Stimulated activated CD4-positive, alpha-beta T cell treated with anti-CD3 and anti-CD28 coated beads, Interleukin-1b, Interleukin-23, amount 100 ng/mL, for 1 hour (primary cell): ENCODE data around the gene UGT2B15.
"Not testable (repeated sequence)": the region's sequence is repeated elsewhere in the genome, so short reads cannot be mapped to it uniquely, and the experiment has no call there.

ENCODE experiments used
- DNase-seq, 2 donors: peaks; one replicate each; pipeline ENCODE4 v3.0.0-alpha.2; 2020; ENCODE audit warnings: low read depth in 2 of 2

UGT2B15 gene

DNA sequence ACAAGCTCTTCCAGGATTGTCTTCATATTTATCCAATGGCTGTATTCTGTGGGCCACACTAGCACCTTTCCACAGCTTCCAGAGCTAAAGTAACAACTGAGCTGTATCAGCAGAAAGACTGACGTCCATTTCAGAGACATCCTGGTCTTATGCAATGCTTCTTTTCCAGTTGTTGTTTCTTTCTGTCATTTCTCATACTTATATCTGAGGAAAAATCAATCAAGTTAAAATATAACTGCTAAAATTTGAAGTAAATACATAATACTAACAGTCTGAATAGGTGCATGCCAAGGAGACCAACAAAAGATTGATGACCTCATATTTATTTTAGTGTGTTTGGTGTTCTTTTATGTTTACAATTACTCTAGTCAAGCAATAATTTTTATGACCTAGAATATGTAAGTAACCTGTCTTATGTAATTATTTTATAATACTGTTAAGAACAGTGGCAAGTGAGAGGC, at the start of gene UGT2B15:
Gene UGT2B15 (minus strand): TSS at position 174 of the 461 bp plus-strand sequence. CDS start 34 bp downstream, at position 140.
- not testable (repeated sequence) for DNase-seq

DNA sequence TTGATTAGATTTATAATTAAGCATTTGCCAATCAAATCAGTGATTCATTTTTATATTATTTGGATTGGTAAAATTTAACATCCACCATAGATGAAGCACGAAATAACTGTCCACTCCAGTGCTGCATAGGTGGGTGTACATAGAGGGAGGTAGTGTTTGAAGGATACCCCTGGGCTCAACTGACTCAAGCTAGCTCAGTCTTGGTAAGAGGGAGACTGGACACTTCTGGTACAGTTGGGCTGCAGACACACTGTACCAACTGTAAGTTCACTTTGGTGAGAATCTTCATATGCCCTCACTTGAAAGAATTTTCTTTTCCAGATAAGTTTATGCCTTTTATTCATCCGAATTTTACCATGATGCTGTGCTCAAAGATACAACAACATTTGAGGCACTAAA, 48.6 kb upstream of the UGT2B15 start:
- DNase-seq = no peak

DNA sequence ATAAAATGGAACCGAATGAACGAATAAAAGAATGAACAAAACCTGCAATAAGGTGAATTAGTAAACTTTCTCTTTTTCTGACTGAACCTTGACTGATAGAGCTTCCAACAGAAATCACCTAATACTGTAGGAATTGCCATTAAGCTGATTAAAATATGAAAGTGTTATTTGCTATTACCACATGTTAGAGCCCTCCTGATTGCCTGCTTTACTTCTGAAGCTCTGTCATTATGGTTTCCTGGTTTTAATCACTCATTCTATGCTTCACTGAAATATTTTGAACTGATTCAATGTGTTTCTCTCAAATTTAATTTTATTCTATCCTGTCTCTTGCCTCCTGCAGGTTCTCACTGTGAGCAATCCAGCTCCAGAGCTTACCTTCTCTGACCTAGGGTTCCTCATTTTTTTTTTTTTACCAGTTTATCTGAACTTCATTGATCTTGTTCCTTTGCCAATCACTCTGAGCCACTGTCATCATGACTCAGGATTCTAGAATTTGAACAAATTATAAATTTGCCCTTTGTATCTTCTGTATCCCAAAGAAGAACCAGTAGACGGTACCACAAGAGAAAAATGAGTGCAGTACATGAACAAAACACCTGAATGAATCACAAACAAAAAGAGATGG, 48.1 kb upstream of the UGT2B15 start:
- DNase-seq = no peak

DNA sequence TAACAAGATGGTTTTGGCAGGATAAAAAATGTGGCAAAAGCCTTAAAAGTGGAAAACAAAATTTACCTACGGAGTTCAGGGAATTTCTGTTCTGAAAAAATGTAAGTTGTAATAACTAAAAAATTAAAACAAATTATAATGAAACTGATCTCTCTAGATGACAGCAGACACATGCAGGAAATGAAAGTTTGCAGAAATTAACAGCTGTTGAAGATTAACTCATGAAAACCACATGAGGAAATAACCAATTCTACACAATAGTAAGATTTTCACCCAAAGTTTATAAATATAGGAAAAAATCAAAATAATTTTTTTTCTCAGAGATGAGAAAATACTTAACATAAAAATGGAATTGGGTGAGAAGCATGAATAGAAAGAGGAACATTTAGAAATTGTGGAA, 47.5 kb upstream of the UGT2B15 start:
- no peak for DNase-seq

DNA sequence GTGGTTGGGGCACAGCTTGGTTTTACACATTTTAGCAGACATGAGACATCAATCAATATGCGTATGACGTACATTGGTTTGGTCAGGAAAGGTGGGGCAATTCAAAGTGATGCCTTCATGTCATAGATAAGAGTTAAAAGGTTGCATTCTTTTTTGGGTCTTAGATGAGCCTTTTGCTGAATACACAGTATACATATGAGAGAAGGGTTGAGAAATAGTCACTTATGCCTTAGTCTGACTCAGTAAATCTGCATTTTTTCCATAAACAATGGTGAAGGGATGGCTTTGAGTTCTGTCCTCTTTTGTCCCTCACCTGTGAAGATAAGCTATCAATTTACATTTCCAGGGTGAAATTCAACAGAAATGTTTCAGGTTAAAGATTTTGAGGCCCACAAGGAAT, 43.9 kb upstream of the UGT2B15 start:
- DNase-seq = no peak

DNA sequence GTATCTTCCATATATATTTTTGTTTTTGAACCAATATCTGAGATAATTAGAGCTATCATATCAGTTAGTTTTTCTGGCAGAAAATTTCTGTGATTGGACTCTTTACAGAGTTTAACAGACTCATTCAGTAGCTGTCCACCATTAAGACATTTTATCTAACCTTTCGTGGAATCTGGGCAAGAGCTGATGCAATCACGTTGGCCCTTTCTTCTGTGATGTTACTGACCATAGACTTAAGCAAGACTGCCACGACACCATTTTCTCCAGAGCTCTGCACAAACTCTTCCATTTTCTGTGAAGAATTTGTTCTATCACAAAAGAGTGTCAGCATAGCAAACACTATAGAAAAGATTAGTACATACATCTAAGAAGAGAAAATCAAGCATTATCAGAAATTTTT, 41.8 kb upstream of the UGT2B15 start:
- DNase-seq = no peak

DNA sequence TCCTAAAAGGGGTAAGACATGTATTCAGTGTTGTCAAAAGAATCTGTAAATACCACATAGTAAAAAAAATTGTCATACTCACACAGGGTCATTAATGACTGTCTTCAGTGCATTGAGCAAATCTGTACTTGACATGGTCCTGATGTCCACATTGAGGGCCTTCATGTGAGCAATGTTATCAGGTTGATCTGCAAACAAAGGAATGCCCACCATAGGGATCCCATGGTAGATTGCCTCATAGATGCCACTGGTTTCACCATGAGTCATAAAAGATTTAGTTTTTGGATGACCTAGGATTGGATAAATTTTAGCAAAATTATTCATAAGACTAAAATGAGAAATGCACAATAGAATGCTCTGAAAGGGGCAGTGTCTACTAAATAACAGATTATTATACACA, 38.1 kb upstream of the UGT2B15 start:
- DNase-seq = no peak

DNA sequence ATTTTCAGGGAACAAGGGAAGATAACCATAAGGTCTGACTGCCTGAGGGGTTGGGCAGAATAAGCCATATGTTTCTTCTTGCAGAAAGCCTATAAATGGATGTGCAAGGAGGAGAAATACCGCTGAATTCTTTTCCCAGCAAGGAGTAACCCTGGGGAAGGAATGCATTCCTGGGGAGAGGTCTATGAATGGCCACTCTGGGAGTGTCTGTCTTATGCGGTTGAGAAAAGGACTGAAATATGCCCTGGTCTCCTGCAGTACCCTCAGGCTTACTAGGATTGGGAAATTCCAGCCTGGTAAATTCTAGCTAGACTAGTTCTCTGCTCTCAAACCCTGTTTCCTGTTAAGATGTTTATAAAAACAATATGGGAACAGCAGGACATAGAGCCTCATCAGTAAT, 32.7 kb upstream of the UGT2B15 start:
- not testable (repeated sequence) for DNase-seq

DNA sequence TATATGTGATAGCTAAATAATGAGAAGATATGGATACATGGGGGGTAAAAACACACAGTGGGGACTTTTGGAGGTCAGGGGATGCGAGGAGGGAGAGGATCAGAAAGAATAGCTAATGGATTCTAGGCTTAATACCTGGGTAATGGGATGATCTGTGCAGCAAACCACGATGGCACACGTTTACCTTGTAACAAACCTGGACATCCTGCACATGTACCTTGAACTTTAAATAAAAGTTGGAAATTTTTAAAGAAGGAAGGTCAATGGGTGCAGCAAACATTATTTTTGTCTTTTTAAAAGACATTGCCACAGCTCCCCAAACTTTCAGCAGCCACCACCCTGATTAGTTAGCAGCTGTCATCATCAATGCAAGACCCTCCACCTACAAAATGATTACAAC, 29.7 kb upstream of the UGT2B15 start:
- no peak for DNase-seq

DNA sequence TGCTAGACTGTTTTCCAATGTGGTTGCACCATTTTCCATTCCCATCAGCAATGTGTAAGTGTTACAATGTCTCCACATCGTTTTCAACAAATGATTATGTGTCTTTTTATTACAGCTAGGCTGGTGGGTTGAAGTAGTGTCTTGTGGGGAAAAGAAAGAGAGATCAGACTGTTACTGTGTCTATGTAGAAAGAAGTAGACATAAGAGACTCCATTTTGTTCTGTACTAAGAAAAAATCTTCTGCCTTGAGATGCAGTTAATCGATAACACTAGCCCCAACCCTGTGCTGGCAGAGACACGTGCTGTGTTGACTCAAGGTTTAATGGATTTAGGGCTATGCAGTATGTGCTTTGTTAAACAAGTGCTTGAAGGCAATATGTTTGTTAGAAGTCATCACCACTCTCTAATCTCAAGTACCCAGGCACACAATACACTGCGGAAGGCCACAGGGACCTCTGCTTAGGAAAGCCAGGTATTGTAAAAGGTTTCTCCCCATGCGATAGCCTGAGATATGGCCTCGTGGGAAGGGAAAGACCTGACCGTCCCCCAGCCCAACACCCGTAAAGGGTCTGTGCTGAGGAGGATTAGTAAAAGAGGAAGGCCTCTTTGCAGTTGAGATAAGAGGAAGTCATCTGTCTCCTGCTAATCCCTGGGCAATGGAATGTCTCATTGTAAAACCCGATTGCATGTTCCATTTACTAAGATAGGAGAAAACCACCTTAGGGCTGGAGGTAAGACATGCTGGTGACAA, 23.0 kb upstream of the UGT2B15 start:
- DNase-seq = no peak

DNA sequence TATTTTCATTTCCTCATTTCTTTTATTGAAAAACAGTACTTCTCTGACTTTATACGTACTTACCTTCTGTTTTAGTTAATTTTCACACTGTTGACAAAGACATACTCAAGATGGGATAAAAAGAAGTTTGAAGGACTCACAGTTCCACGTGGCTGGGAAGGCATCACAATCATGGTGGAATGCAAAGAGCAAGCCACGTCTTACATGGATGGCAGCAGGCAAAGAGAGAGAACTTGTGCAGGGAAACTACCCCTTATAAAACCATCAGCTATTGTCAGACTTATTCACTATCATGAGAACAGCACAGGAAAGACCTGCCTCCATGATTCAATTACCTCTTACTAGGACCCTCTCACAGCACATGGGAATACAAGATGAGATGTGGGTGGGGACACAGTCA, 20.7 kb upstream of the UGT2B15 start:
- no peak for DNase-seq

DNA sequence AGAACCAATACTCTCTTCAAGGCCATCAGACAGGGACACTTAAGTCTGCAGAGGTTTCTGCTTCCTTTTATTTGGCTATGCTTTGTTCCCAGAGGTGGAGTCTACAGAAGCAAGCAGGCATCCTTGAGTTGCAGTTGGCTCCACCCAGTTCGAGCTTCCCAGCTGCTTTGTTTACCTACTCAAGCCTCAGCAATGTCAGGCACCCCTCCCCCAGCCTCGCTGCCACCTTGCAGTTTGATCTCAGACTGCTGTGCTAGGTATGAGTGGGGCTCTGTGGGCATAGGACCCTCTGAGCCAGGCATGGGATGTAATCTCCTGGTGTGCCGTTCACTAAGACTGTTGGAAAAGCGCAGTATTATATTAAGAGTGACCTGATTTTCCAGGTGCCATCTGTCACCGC, 12.6 kb upstream of the UGT2B15 start:
- DNase-seq = no peak

DNA sequence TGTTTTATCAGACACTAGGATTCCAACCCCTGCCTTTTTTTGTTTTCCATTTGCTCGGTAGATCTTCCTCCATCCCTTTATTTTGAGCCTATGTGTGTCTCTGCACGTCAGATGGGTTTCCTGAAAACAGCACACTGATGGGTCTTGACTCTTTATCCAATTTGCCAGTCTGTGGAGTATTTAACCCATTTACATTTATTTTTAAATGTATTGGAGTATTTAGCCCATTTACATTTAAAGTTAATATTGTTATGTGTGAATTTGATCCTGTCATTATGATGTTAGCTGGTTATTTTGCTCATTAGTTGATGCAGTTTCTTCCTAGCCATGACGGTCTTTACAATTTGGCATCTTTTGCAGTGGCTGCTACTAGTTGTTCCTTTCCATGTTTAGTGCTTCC, 10.8 kb upstream of the UGT2B15 start:
- not testable (repeated sequence) for DNase-seq

DNA sequence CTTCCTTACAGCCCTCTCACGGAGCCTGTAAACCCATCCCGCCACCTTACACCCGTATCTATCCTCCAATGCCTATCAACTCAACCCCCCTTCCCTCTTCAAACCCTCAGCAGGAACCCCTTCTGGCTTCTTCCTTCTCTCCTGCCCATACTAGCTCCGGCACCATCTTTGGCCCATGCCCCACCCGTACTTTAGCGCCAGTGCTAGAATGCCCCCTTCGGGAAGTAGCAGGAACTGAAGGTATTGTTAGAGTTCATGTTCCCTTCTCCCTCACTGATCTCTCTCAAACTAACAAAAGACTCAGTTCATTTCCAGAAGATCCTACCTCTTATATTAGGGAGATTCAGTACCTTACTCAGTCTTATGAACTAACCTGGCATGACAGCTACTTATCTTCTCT, 2.7 kb upstream of the UGT2B15 start:
- no peak for DNase-seq

DNA sequence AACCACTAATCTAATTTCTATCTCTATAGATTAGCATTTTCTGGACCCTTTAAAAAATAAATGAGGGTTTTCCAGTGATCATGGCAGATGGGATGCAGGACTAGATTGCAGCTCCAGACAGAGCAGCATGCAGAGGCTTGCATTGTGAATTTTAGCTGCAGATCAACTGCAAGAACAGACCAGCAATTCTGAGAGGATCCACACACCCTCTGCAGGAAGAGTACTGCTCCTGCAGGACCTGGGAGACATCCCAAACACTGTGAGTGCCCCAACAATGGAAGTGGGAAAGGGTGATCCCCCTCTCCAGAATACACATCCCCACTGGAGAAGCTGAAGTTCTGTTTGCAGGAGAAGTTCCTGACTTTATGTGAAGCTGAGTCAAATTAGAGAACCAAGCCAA, 765 bp upstream of the UGT2B15 start:
- DNase-seq = not testable (repeated sequence)

DNA sequence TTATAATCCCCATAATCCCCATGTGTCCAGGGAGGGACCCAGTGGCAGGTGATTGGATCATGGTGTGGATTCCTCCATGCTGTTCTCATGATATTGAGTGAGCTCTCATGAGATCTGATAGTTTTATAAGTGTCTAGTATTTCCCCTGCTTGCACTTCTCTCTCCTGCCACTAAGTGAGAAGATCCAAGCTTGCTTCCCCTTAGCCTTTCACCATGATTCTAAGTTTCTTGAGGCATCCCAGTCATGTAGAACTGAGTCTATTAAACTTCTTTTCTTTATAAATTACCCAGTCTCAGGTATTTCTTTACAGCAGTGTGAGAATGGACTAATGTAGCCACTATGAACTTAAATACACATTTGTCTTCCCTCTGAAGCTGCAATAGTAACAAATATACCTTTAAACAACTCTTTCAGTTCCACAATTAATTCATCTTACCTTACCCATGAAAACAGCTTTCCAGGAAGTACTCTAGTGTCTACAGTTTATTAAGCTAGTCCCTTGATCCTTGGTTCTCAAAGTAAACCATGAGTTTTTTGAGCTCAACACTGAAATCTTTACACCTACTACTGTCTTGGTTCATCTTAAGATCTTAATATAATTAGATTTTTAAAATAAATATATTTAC, 1.8 kb downstream of the UGT2B15 start:
- DNase-seq = not testable (repeated sequence)

DNA sequence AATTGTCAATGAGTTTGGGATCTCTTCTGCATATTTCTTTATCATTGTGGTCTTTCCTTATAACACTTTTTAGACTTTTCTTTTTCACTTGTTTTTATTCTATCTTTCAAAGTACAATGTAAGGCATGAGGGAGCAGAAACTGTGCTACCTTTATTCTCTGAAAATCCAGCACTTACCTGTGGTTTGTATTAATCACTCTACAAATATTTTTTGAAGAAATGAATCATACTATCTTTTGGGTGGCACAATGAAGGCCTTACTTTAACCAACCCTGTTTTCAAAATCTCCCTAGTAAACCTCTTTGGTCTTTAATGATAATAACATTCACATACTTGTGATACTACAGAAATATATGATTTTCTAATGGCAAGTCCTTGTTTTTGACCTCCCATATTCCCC, 2.9 kb downstream of the UGT2B15 start:
- DNase-seq = not testable (repeated sequence)

DNA sequence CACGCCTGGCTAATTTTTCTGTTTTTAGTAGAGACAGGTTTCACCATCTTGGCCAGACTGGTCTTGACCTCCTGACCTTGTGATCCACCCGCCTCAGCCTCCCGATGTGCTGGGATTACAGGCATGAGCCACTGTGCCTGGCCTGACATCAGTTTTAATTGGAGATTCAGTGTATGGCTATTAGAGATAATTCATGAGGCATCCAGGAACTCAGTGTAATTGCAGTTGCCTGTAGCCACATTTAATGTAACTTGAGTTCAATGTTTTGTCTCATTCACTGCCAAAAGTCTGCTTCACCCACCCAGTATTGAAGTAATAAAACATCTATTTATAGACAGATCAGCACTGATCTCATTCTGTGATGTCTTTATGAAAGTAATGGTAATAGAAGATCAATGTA, 5.7 kb downstream of the UGT2B15 start:
- DNase-seq = not testable (repeated sequence)

DNA sequence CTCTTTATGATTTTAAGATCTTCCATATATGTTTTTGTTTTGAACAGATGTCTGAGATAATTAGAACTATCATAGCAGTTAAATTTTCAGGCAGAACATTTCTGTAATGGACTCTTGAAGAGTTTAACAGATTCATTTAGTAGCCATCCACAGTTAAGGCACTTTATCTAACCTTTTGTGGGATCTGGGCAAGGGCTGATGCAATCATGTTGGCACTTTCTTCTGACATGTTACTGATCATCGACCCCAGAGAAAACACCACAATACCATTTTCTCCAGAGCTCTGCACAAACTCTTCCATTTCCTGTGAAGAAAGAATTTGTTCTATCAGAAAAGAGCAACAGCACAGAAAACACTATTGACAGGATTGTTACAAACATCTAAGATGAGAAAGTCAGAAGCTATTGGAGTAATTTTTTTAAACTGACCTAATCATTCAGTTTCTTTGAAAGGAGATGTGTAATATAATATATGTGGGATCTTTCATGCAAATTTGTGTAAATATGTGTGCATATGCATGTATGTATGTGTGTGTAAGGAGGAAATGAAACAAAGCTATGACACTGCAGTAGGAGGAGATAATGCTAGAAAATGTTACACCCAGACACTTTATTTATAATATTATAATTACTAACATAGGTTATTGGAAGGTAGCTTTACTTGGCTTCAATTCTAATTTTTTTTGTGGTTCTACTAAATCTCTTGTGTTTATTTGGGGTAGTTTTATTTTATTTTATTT, 7.4 kb downstream of the UGT2B15 start:
- not testable (repeated sequence) for DNase-seq

DNA sequence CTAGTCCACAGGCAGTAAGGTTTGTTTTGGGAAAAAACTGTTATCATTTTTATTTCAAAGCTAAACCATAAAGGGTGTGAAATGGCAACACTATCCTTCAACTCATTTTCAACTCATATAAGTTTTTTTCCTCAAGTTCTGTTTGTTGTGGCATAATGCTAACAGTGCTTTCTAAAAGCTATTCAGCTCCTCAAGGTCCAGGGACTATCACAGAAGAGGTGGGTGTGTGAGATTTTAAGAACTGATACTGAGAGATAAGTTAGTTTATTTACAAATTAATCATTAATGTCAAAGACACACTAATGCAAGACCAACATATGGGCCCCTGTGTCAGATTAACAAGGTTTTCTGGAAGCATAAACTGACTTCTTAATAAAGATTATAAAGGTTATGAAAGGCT, 11.8 kb downstream of the UGT2B15 start:
- no peak for DNase-seq

DNA sequence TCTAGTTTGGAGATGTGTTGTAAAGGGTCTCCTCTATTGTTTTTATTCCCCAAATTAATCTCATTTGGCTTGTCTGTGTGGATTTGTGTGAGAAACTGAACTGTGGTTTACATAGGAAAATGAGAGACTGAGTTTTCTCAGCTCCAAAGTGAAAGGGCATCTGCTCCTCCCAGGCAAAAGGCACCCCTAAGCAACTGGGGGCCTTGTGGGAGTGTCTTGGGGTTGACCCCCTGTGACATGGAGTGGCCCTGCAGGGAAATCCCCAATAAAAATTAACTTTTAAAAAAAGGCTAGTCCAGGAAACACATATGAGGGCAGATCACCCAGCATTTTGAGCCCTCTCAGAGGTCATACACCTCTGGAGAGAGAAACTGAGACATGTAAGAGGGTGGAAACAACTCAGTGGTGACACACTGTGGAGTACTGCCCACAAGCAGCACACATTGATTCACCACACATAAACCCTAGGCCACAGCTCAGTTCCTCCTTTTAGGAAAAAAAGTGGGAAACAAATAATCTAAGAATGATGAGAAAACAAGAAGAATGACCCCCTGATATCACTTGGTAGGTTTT, 13.3 kb downstream of the UGT2B15 start:
- DNase-seq = not testable (repeated sequence)

DNA sequence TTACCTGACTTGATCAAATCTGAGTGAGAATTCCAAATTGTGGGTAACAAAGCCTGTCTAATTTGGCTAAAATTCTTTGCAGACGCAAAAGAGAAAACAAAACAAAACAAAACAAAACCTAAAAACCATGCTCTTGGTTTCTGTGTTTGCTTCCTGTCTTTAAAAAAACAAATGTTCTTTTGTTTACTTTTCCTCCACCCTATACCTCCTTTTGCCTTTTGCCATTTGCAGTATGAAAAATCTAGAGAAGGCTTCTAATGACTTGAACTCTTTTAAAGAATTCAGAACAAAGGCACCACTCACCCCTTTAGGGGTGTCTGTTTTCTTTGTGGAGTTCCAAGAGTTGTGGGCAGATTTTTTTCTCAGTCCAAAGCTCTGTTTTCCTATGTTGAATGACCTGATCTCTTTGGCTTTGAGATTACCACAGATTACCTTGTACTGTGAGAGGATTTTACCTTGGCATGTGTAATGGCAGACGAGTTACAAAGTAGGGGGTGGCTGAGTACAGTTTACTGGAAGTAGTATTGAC, 13.9 kb downstream of the UGT2B15 start:
- DNase-seq = not testable (repeated sequence)
